Lung (tissue), 12 donors: ENCODE results near the gene CBX7. TPM values are rescaled to one million over a fixed set of nuclear protein-coding genes. Genes with fewer than 3 reads are reported as not detected.

ENCODE experiments used
- ATAC-seq: fragments of 200-7000 bp; cut with Tn5 transposase; one replicate; pipeline ENCODE4 v1.9.1; 2020; ENCODE audit warnings: moderate number of reproducible peaks; ENCODE audit not compliant: insufficient read depth, low FRiP score
- DNase-seq, 3 donors: peaks; one replicate each; pipeline ENCODE4 v3.0.0-alpha.2; 2013 to 2017
- H3K27ac ChIP-seq, 2 donors: one replicate each; pipeline ENCODE4 v1.5.1; 2013; ENCODE audit warnings: mild to moderate bottlenecking in 2 of 2, moderate library complexity in 2 of 2, control low read depth in 1 of 2, inconsistent platforms in 1 of 2, low read depth in 1 of 2, low read length in 1 of 2
- H3K27me3 ChIP-seq, 3 donors: one replicate each; pipeline ENCODE4 v1.5.1; 2013; ENCODE audit warnings: low read length in 2 of 3; ENCODE audit not compliant: control insufficient read depth in 3 of 3, insufficient read depth in 3 of 3
- H3K36me3 ChIP-seq, 4 donors: one replicate each; pipeline ENCODE4 v1.5.1; 2013; ENCODE audit warnings: low read length in 4 of 4, mild to moderate bottlenecking in 1 of 4, moderate library complexity in 1 of 4; ENCODE audit not compliant: control insufficient read depth in 4 of 4, insufficient read depth in 4 of 4
- H3K4me1 ChIP-seq, 5 donors: one replicate each; pipeline ENCODE4 v1.5.1; 2013; ENCODE audit warnings: low read length in 5 of 5, mild to moderate bottlenecking in 2 of 5, moderate library complexity in 1 of 5; ENCODE audit not compliant: control insufficient read depth in 5 of 5, insufficient read depth in 5 of 5
- H3K4me3 ChIP-seq: one replicate; pipeline ENCODE4 v1.5.1; 2013; ENCODE audit warnings: mild to moderate bottlenecking, control low read depth, moderate library complexity
- H3K9ac ChIP-seq, 2 donors: one replicate each; pipeline ENCODE4 v1.5.1; 2013; ENCODE audit warnings: low read length in 2 of 2, control low read depth in 1 of 2; ENCODE audit not compliant: insufficient read depth in 1 of 2
- H3K9me3 ChIP-seq, 4 donors: one replicate each; pipeline ENCODE4 v1.5.1; 2013; ENCODE audit warnings: low read length in 3 of 4, mild to moderate bottlenecking in 1 of 4, moderate library complexity in 1 of 4; ENCODE audit not compliant: control insufficient read depth in 4 of 4, insufficient read depth in 3 of 4
- WGBS, 2 donors: extraction: QIAGEN DNeasy Blood & Tissue Kit; methylation state at CpG; one replicate each; pipeline ENCODE4 v1.1.7; 2013; 5-methylcytosine and 5-hydroxymethylcytosine counted together
- polyA plus RNA-seq, 2 donors: library from polyadenylated mRNA; stranded (reverse); fragments of 200-250 nt; gene quantifications; one replicate each; pipeline ENCODE4 v1.2.1, GENCODE V29; 2013
- total RNA-seq, 2 donors: library from RNA; depleted of rRNA in 1 of 2; stranded (reverse); fragments of >200 nt in 1 of 2; gene quantifications; one replicate each; pipeline ENCODE4 v1.2.1, GENCODE V29; 2014 to 2021
- TF ChIP-seq, protein P1 (sequence below): IDR thresholded peaks from 2 replicates; pipeline ENCODE4 v1.5.1; 2012; ENCODE audit warnings: mild to moderate bottlenecking; ENCODE audit errors: control extremely low read depth, extremely low read depth
- donor health status: control.
- donor health status: control.
- donor health status: Bipolar disorder and iron deficiency.
- donor health status: healthy.
- donor health status: DM: yes; HTN: yes; CAD: no.

Gene CBX7
- total and polyA plus RNA-seq, 4 donors, result 18.1 to 27.8 (median 20.9) TPM

DNA sequence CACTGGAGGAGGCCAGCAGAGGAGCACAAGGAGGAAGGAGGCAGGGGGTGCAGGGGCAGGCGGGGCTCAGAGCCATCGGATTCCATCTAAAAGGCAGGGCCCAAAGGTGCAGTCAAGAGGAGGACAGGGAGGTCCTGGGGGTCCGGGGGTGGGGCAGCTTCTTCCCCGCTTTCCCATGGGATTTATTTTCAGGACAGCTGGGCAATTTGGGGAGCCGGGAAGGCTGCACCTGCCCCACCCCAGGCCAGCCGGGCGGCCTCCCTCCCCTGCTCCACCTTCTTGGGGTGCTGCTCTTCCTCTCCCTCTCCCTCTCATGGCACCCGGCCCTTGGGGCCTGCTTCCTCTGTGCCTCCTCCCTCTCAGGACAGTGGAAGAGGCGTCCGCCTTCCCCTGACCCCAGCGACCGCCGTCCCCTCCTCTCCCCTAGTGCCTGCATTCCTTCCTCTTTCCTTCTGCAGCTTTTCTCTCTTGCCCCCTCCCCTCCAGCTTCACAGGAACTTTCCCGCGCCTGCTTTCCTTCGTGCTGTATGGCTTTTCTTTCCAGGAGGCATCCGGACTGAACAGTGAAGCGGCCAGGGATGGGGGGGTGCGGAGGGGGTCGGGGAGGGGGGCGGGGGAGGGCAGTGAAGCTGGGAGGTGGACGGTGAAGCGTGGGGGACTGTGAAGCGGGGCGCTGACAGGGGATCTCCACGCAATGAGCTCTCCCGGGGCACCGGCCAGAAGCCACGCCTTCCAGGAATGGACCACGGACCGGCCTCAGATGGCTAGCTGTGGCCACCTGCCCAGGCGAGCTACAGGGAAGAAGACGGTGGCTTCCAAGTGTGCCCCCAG, 28.5 kb downstream of the CBX7 start:
- no peaks in the 10 kb centered on the region for H3K36me3 ChIP-seq
- H3K4me1 ChIP-seq, result no peaks in the 10 kb centered on the region
- TF ChIP-seq, protein P1, sequence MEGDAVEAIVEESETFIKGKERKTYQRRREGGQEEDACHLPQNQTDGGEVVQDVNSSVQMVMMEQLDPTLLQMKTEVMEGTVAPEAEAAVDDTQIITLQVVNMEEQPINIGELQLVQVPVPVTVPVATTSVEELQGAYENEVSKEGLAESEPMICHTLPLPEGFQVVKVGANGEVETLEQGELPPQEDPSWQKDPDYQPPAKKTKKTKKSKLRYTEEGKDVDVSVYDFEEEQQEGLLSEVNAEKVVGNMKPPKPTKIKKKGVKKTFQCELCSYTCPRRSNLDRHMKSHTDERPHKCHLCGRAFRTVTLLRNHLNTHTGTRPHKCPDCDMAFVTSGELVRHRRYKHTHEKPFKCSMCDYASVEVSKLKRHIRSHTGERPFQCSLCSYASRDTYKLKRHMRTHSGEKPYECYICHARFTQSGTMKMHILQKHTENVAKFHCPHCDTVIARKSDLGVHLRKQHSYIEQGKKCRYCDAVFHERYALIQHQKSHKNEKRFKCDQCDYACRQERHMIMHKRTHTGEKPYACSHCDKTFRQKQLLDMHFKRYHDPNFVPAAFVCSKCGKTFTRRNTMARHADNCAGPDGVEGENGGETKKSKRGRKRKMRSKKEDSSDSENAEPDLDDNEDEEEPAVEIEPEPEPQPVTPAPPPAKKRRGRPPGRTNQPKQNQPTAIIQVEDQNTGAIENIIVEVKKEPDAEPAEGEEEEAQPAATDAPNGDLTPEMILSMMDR, result no peak
- peaks cover 0 to 4% (median 0%) of the 10 kb centered on the region in 4 donors for H3K9me3 ChIP-seq
- no peak overlapping the region for H3K27ac ChIP-seq
- no peak for DNase-seq
- no peak for ATAC-seq
- WGBS, 2 donors, result 31% methylated on average over 28 to 33 of the region's 33 CpGs
- H3K27me3 ChIP-seq, result peaks cover 0 to 6% (median 0%) of the 10 kb centered on the region in 3 donors
- no peak overlapping the region for H3K9ac ChIP-seq
- H3K4me3 ChIP-seq, result no peak overlapping the region

DNA sequence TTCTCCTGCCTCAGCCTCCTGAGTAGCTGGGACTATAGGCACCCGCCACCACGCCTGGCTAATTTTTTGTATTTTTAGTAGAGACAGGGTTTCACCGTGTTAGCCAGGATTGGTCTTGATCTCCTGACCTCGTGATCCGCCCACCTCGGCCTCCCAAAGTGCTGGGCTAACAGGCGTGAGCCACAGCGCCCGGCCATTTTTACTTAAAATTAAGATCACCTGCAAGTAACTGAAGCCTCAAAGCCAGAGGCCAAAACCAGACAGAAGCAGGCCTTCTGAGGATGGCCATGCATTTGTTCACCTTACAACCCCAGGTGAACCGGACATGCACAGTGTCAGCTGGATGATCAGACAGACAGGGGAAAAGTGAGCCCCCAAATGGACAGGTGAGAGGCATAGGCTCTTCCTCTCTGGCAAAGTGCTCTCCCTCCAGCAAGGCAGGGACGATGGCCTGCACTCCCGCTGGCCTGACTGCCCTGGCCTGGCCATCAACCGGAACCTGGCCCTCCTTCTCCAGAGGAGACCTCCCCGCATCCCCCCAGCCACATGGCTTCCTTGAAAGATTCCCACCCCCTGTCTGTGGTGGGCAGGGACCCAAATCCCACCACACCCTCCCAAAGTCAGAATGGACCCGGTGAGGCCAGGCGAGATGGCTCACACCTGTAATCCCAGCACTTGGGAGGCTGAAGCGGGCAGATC, 29.6 kb downstream of the CBX7 start:
- DNase-seq, result no peak
- no peak for ATAC-seq
- TF ChIP-seq, protein P1, result no peak

DNA sequence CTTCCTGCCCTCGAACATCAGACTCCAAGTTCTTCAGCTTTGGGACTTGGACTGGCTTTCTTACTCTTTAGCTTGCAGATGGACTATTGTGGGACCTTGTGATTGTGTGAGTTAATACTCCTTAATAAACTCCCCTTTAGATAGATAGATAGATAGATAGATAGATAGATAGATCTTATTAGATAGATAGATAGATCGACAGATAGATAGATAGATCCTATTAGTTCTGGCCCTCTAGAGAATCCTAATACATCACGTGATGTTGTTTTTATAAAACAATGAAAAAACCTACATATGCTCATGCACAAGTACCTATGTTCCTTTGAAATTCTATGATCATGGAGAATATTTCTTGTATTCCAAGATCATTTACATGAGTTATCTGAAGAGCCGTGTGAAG, 31.5 kb downstream of the CBX7 start:
- TF ChIP-seq, protein P1, result no peak
- DNase-seq (no peak), ATAC-seq (no peak)
- H3K9ac ChIP-seq, result no peak overlapping the region
- H3K27me3 ChIP-seq, result peaks cover 0 to 15% (median under 1%) of the 10 kb centered on the region in 3 donors
- no peaks in the 10 kb centered on the region for H3K36me3 ChIP-seq
- H3K4me1 ChIP-seq, result no peaks in the 10 kb centered on the region
- WGBS, 2 donors, result 88 to 92% methylated on average over 4 of the region's 4 CpGs
- H3K9me3 ChIP-seq, result no peaks in the 10 kb centered on the region
- H3K27ac ChIP-seq, result no peak overlapping the region
- H3K4me3 ChIP-seq, result no peak overlapping the region

More for the DNA sequence above, 29.6 kb downstream of the CBX7 start:
- Histone ChIP-seq H3K36me3 (no peaks in the 10 kb centered on the region), H3K4me3 (no peak overlapping the region), H3K9me3 (no peaks in the 10 kb centered on the region), H3K9ac (no peak overlapping the region), H3K4me1 (no peaks in the 10 kb centered on the region), H3K27ac (no peak overlapping the region), H3K27me3 (peaks cover 0 to 6% (median 0%) of the 10 kb centered on the region in 3 donors)
- 95 to 96% methylated on average over 17 of the region's 17 CpGs for WGBS, 2 donors
